CD14-positive monocyte (primary cell): Measurements from ENCODE around the gene MPC1. TPM values are rescaled to one million over a fixed set of nuclear protein-coding genes. Genes with fewer than 3 reads are reported as not detected.
A peak's percentile ranks its signal among the peaks of the same experiment; 100 is the strongest.

Experiments used
- DNase-seq, 3 donors: peaks; one replicate each; pipeline ENCODE4 v3.0.0-alpha.2; 2011 to 2022
- H2AFZ ChIP-seq: 2 replicates; pipeline ENCODE4 v1.6.0; 2012; ENCODE audit warnings: mild to moderate bottlenecking, low read depth, low read length, inconsistent platforms; ENCODE audit not compliant: insufficient read depth, poor library complexity, severe bottlenecking
- H3K27ac ChIP-seq, 2 donors: 1 replicate in 1 of 2; 2 replicates in 1 of 2; pipeline ENCODE4 v1.5.1; 2012 to 2013; ENCODE audit warnings: low read length in 2 of 2, control low read depth in 1 of 2, inconsistent platforms in 1 of 2, low read depth in 1 of 2, mild to moderate bottlenecking in 1 of 2
- H3K27me3 ChIP-seq, 2 donors: one replicate each; pipeline versions ENCODE4 v1.6.0 to v1.6.1; 2011 to 2013; ENCODE audit warnings: low read length in 2 of 2; ENCODE audit not compliant: control insufficient read depth in 2 of 2, insufficient read depth in 2 of 2
- H3K36me3 ChIP-seq, 2 donors: replicated peaks in 1 of 2; 1 replicate in 1 of 2; 2 replicates in 1 of 2; pipeline versions ENCODE4 v1.5.1 to v1.6.1; 2012 to 2013; ENCODE audit warnings: low read length in 2 of 2, control low read depth in 1 of 2, inconsistent platforms in 1 of 2, mild to moderate bottlenecking in 1 of 2; ENCODE audit not compliant: insufficient read depth in 2 of 2, control insufficient read depth in 1 of 2
- H3K4me1 ChIP-seq, 2 donors: 1 replicate in 1 of 2; 2 replicates in 1 of 2; pipeline versions ENCODE4 v1.5.1 to v1.6.1; 2012 to 2013; ENCODE audit warnings: low read length in 2 of 2, control low read depth in 1 of 2, inconsistent platforms in 1 of 2, mild to moderate bottlenecking in 1 of 2, moderate library complexity in 1 of 2; ENCODE audit not compliant: insufficient read depth in 2 of 2, control insufficient read depth in 1 of 2
- H3K4me2 ChIP-seq: replicated peaks from 2 replicates; pipeline ENCODE3; 2012; ENCODE audit warnings: low read length, moderate library complexity, mild to moderate bottlenecking; ENCODE audit not compliant: poor library complexity, severe bottlenecking; ENCODE audit errors: extremely low read depth
- H3K4me3 ChIP-seq, 3 experiments: fragments of 200-600 bp in 1 of 3; sonication (generic) in 1 of 3; replicated peaks in 1 of 3; 1 replicate in 2 of 3; 2 replicates in 1 of 3; pipeline ENCODE4 v1.5.1; 2011 to 2013; ENCODE audit warnings: low read length in 3 of 3, mild to moderate bottlenecking in 3 of 3, control low read depth in 2 of 3, low read depth in 2 of 3, inconsistent platforms in 1 of 3, moderate library complexity in 1 of 3
- H3K79me2 ChIP-seq: 2 replicates; pipeline ENCODE4 v1.6.0; 2012; ENCODE audit warnings: mild to moderate bottlenecking, control low read depth, inconsistent platforms, low read length, moderate library complexity; ENCODE audit not compliant: insufficient read depth
- H3K9ac ChIP-seq: 2 replicates; pipeline ENCODE4 v1.6.0; 2017; ENCODE audit warnings: low read length, mild to moderate bottlenecking; ENCODE audit not compliant: insufficient read depth, poor library complexity, severe bottlenecking
- H3K9me3 ChIP-seq, 2 donors: replicated peaks in 1 of 2; 1 replicate in 1 of 2; 2 replicates in 1 of 2; pipeline versions ENCODE4 v1.5.1 to v1.6.1; 2012 to 2013; ENCODE audit warnings: low read length in 2 of 2, control low read depth in 1 of 2; ENCODE audit not compliant: control insufficient read depth in 1 of 2, insufficient read depth in 1 of 2
- H4K20me1 ChIP-seq: 2 replicates; pipeline ENCODE4 v1.6.0; 2012; ENCODE audit warnings: mild to moderate bottlenecking, low read length, control low read depth, moderate library complexity; ENCODE audit not compliant: insufficient read depth
- H3K27ac Mint-ChIP-seq, 7 donors: one replicate each; pipeline ENCODE4 v1.8.0; 2020; ENCODE audit warnings: mild to moderate bottlenecking in 7 of 7, mixed read lengths in 7 of 7, moderate library complexity in 6 of 7, inconsistent platforms in 2 of 7
- H3K27me3 Mint-ChIP-seq, 3 donors: one replicate each; pipeline ENCODE4 v1.8.0; 2021 to 2022; ENCODE audit warnings: low read depth in 3 of 3, mild to moderate bottlenecking in 3 of 3, mixed read lengths in 3 of 3, moderate library complexity in 3 of 3, inconsistent platforms in 1 of 3
- H3K36me3 Mint-ChIP-seq, 2 donors: one replicate each; pipeline ENCODE4 v1.8.0; 2020; ENCODE audit warnings: mixed read lengths in 2 of 2, inconsistent platforms in 1 of 2, mild to moderate bottlenecking in 1 of 2
- H3K4me1 Mint-ChIP-seq: one replicate; pipeline ENCODE4 v1.8.0; 2020; ENCODE audit warnings: mild to moderate bottlenecking, mixed read lengths
- H3K4me3 Mint-ChIP-seq, 2 donors: one replicate each; pipeline ENCODE4 v1.8.0; 2020; ENCODE audit warnings: mild to moderate bottlenecking in 2 of 2, mixed read lengths in 2 of 2, moderate library complexity in 1 of 2
- H3K9me3 Mint-ChIP-seq, 7 donors: one replicate each; pipeline ENCODE4 v1.8.0; 2020 to 2022; ENCODE audit warnings: mixed read lengths in 7 of 7, mild to moderate bottlenecking in 6 of 7, moderate library complexity in 6 of 7, inconsistent platforms in 2 of 7
- WGBS: methylation state at CpG from one replicate; pipeline ENCODE4 v1.1.5; 2013; ENCODE audit warnings: missing lambda C conversion rate; ENCODE audit not compliant: insufficient coverage; 5-methylcytosine and 5-hydroxymethylcytosine counted together
- intact Hi-C, 2 donors: fragments of 100-400 bp; cut with micrococcal nuclease; formaldehyde crosslinking; loops; one replicate each; pipeline versions ENCODE4 v1.15.0 to v1.15.1; 2023
- polyA plus RNA-seq, 3 donors: library from polyadenylated mRNA; depleted of rRNA in 1 of 3; unstranded in 2 of 3; stranded (reverse) in 1 of 3; fragments of 300-500 nt in 2 of 3; fragments of >200 nt in 1 of 3; fragmentation: Illumina TruSeq in 2 of 3; gene quantifications; 1 replicate in 2 of 3; 2 replicates in 1 of 3; pipeline ENCODE4 v1.2.3, GENCODE V29; 2012 to 2021
- TF ChIP-seq, protein P1 (sequence below): fragments of 200-600 bp; IDR thresholded peaks from one replicate; pipeline ENCODE4 v1.8.0; 2022; ENCODE audit warnings: antibody characterized with exemption, mild to moderate bottlenecking

The MPC1 gene
- polyA plus RNA-seq, 3 donors: 52.4 to 122 (median 104) TPM

GRCh38 chr6:166325383-166326042 lies 57.2 kb downstream of the MPC1 start:
- Mint-ChIP-seq H3K4me1 (no peaks in the 10 kb centered on the region), H3K9me3 (no peaks in the 10 kb centered on the region), H3K27ac (peak overlapping the region in 1 of 7 donors; percentile 16), H3K27me3 (no peaks in the 10 kb centered on the region), H3K4me3 (no peak overlapping the region), H3K36me3 (peaks cover 72 to 82% of the 10 kb centered on the region in 2 donors)
- Histone ChIP-seq H3K4me2 (no peak overlapping the region), H2AFZ (no peak overlapping the region), H3K27ac (no peak overlapping the region), H3K9ac (no peak overlapping the region), H3K4me1 (no peaks in the 10 kb centered on the region), H3K9me3 (no peaks in the 10 kb centered on the region), H4K20me1 (peaks cover 48% of the 10 kb centered on the region), H3K79me2 (peaks cover 15% of the 10 kb centered on the region), H3K27me3 (no peaks in the 10 kb centered on the region), H3K4me3 (no peak overlapping the region), H3K36me3 (peaks cover 62 to 88% of the 10 kb centered on the region in 2 donors)
- TF ChIP-seq, protein P1, sequence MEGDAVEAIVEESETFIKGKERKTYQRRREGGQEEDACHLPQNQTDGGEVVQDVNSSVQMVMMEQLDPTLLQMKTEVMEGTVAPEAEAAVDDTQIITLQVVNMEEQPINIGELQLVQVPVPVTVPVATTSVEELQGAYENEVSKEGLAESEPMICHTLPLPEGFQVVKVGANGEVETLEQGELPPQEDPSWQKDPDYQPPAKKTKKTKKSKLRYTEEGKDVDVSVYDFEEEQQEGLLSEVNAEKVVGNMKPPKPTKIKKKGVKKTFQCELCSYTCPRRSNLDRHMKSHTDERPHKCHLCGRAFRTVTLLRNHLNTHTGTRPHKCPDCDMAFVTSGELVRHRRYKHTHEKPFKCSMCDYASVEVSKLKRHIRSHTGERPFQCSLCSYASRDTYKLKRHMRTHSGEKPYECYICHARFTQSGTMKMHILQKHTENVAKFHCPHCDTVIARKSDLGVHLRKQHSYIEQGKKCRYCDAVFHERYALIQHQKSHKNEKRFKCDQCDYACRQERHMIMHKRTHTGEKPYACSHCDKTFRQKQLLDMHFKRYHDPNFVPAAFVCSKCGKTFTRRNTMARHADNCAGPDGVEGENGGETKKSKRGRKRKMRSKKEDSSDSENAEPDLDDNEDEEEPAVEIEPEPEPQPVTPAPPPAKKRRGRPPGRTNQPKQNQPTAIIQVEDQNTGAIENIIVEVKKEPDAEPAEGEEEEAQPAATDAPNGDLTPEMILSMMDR: no peak
- intact Hi-C loops: no loop called here
- no peak for DNase-seq
- 90% methylated on average over 5 of the region's 6 CpGs for WGBS

DNA sequence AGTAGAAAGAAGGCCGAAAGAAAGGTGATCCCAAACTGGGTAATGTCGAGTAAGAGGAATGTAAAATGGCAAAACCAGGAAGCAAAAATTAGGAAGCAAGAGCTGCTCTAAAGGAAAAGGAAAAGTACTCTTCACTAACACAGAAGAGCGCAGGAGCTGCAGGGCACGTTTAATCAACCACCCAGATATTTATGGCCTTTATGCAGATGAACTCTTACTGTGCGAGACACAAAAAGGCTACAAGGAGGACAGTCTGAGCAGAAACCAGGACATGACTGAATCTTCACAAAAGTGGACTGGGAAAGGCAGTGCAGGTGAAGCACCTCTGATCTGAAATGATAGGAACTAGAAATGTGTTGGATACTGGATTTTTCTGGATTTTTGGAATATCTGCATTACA lies 59.3 kb downstream of the MPC1 start:
- peaks cover 75 to 92% of the 10 kb centered on the region in 2 donors for H3K36me3 Mint-ChIP-seq

More for the DNA sequence above, 59.3 kb downstream of the MPC1 start:
- H3K36me3 ChIP-seq: peaks cover 64 to 95% of the 10 kb centered on the region in 2 donors
- DNase-seq: no peak
- H3K79me2 ChIP-seq: no peaks in the 10 kb centered on the region
- H4K20me1 ChIP-seq: peaks cover 32% of the 10 kb centered on the region
- Mint-ChIP-seq H3K9me3 (peaks cover 0 to 3% (median 0%) of the 10 kb centered on the region in 7 donors), H3K27me3 (peaks cover 0 to 1% (median 0%) of the 10 kb centered on the region in 3 donors), H3K4me1 (no peaks in the 10 kb centered on the region), H3K27ac (peak overlapping the region in 2 of 7 donors; percentile 9 to 16), H3K4me3 (no peak overlapping the region)
- no peaks in the 10 kb centered on the region for H3K27me3 ChIP-seq
- intact Hi-C loops: no loop called here
- no peaks in the 10 kb centered on the region for H3K9me3 ChIP-seq
- H3K4me1 ChIP-seq: no peaks in the 10 kb centered on the region
- H2AFZ ChIP-seq: no peak overlapping the region
- no peak overlapping the region for H3K4me3 ChIP-seq
- TF ChIP-seq, protein P1: no peak
- H3K9ac ChIP-seq: no peak overlapping the region
- WGBS: 100% methylated on average over 1 of the region's 5 CpGs
- no peak overlapping the region for H3K4me2 ChIP-seq
- H3K27ac ChIP-seq: no peak overlapping the region
